H1 (cell line): Measurements from ENCODE around the gene BUB1B. TPM values are rescaled to one million over a fixed set of nuclear protein-coding genes. Genes with fewer than 3 reads are reported as not detected.
A peak's percentile ranks its signal among the peaks of the same experiment; 100 is the strongest.

Experiments
- CTCF ChIA-PET: fragments of 300-600 bp; sonication (Branson Sonifier 250); formaldehyde crosslinking; loops from one replicate; lab custom pipeline; 2021; ENCODE audit not compliant: partially characterized antibody; lab: Charles Lee
- POLR2A ChIA-PET: fragments of 300-600 bp; sonication (Branson Sonifier 250); formaldehyde crosslinking; loops from one replicate; lab custom pipeline; 2021; ENCODE audit warnings: inconsistent platforms; ENCODE audit not compliant: partially characterized antibody; lab: Charles Lee
- DNase-seq, 2 experiments: peaks; one replicate each; pipeline versions ENCODE4 v3.0.0 to v3.0.0-alpha.2; 2010 to 2022; ENCODE audit warnings: low spot score in 2 of 2, low read depth in 1 of 2, mixed read lengths in 1 of 2
- FAIRE-seq: peaks from 2 replicates; lab custom pipeline; 2011; peaks lifted over from hg19 to GRCh38; lab: Jason Lieb, UNC
- H2AFZ ChIP-seq: 2 replicates; pipeline ENCODE4 v1.8.1; 2012; ENCODE audit warnings: low read length, inconsistent platforms
- H2AK5ac ChIP-seq: 2 replicates; pipeline ENCODE4 v1.6.1; 2013; ENCODE audit warnings: low read depth, low read length
- H2BK120ac ChIP-seq: replicated peaks from 2 replicates; pipeline ENCODE3; 2013; ENCODE audit warnings: low read depth, low read length, inconsistent platforms
- H2BK12ac ChIP-seq: 2 replicates; pipeline ENCODE4 v1.6.1; 2013; ENCODE audit warnings: low read depth, low read length
- H2BK15ac ChIP-seq: 2 replicates; pipeline ENCODE4 v1.6.1; 2013; ENCODE audit warnings: low read length
- H2BK20ac ChIP-seq: 2 replicates; pipeline ENCODE4 v1.6.1; 2013; ENCODE audit warnings: low read length
- H2BK5ac ChIP-seq: 2 replicates; pipeline ENCODE4 v1.6.1; 2013; ENCODE audit warnings: low read depth, low read length
- H3K14ac ChIP-seq: 2 replicates; pipeline ENCODE4 v1.6.1; 2013; ENCODE audit warnings: inconsistent platforms; ENCODE audit not compliant: insufficient read length
- H3K18ac ChIP-seq: 2 replicates; pipeline ENCODE4 v1.6.1; 2013; ENCODE audit warnings: low read length; ENCODE audit errors: extremely low read depth
- H3K23ac ChIP-seq: 2 replicates; pipeline ENCODE4 v1.6.1; 2013; ENCODE audit warnings: inconsistent platforms; ENCODE audit not compliant: insufficient read length
- H3K23me2 ChIP-seq: 2 replicates; pipeline ENCODE4 v1.6.1; 2013; ENCODE audit warnings: low read depth, low read length
- H3K27ac ChIP-seq: 2 replicates; pipeline ENCODE4 v1.6.1; 2011; ENCODE audit warnings: low read depth, low read length, inconsistent platforms
- H3K27me3 ChIP-seq, 4 experiments: replicated peaks in 1 of 4; 1 replicate in 1 of 4; 2 replicates in 3 of 4; pipeline versions ENCODE4 v1.6.1 to v1.8.1; 2011 to 2013; ENCODE audit warnings: low read length in 3 of 4, mild to moderate bottlenecking in 3 of 4, inconsistent platforms in 2 of 4, mixed read lengths in 2 of 4, moderate library complexity in 1 of 4; ENCODE audit not compliant: control insufficient read depth in 3 of 4, insufficient read depth in 3 of 4; ENCODE audit errors: extremely low read depth in 1 of 4
- H3K36me3 ChIP-seq, 4 experiments: 2 replicates each; pipeline versions ENCODE4 v1.6.1 to v1.8.1; 2011 to 2013; ENCODE audit warnings: mild to moderate bottlenecking in 4 of 4, low read length in 3 of 4, moderate library complexity in 2 of 4, control low read depth in 1 of 4, inconsistent platforms in 1 of 4; ENCODE audit not compliant: insufficient read depth in 4 of 4, control insufficient read depth in 2 of 4
- H3K4ac ChIP-seq: replicated peaks from 2 replicates; pipeline ENCODE3; 2013; ENCODE audit warnings: low read length, low read depth, mixed read lengths, inconsistent platforms; ENCODE audit not compliant: insufficient read length
- H3K4me1 ChIP-seq, 4 experiments: replicated peaks in 1 of 4; 1 replicate in 1 of 4; 2 replicates in 3 of 4; pipeline versions ENCODE4 v1.6.1 to v1.8.1; 2011 to 2013; ENCODE audit warnings: low read length in 3 of 4, inconsistent platforms in 2 of 4, mixed read lengths in 1 of 4; ENCODE audit not compliant: insufficient read depth in 4 of 4, control insufficient read depth in 3 of 4
- H3K4me2 ChIP-seq, 2 experiments: 2 replicates each; pipeline versions ENCODE4 v1.6.1 to v1.8.1; 2011 to 2013; ENCODE audit warnings: low read depth in 2 of 2, low read length in 2 of 2, control low read depth in 1 of 2, inconsistent platforms in 1 of 2, mild to moderate bottlenecking in 1 of 2; ENCODE audit not compliant: insufficient read depth in 1 of 2
- H3K4me3 ChIP-seq, 4 experiments: fragments of 200-600, 300-600 bp in 1 of 4; sonication (generic), shearing (Covaris generic), sonication (Bioruptor Twin) in 1 of 4; 2 replicates each; pipeline versions ENCODE4 v1.5.1 to v1.8.1; 2011 to 2016; ENCODE audit warnings: low read length in 4 of 4, low read depth in 3 of 4, control low read depth in 2 of 4, inconsistent platforms in 2 of 4, mild to moderate bottlenecking in 2 of 4, mixed read lengths in 1 of 4, moderate library complexity in 1 of 4; ENCODE audit not compliant: insufficient read depth in 2 of 4; ENCODE audit errors: extremely low read depth in 1 of 4
- H3K56ac ChIP-seq: replicated peaks from 2 replicates; pipeline ENCODE3; 2013; ENCODE audit warnings: low read depth, mild to moderate bottlenecking, mixed read lengths, low read length, inconsistent platforms; ENCODE audit not compliant: insufficient read length
- H3K79me1 ChIP-seq: 2 replicates; pipeline ENCODE4 v1.6.1; 2013; ENCODE audit warnings: low read depth, low read length, control low read depth
- H3K79me2 ChIP-seq, 2 experiments: 2 replicates each; pipeline versions ENCODE4 v1.6.1 to v1.8.1; 2012 to 2013; ENCODE audit warnings: low read length in 2 of 2, mild to moderate bottlenecking in 2 of 2, inconsistent platforms in 1 of 2; ENCODE audit not compliant: insufficient read depth in 2 of 2, control insufficient read depth in 1 of 2
- H3K9ac ChIP-seq, 4 experiments: replicated peaks in 1 of 4; 1 replicate in 1 of 4; 2 replicates in 3 of 4; pipeline versions ENCODE4 v1.6.1 to v1.8.1; 2011 to 2013; ENCODE audit warnings: low read depth in 3 of 4, low read length in 3 of 4, control low read depth in 2 of 4, mild to moderate bottlenecking in 2 of 4, moderate library complexity in 2 of 4, inconsistent platforms in 1 of 4; ENCODE audit errors: extremely low read depth in 1 of 4
- H3K9me3 ChIP-seq, 2 experiments: 2 replicates each; pipeline versions ENCODE4 v1.6.1 to v1.8.1; 2012 to 2013; ENCODE audit warnings: mild to moderate bottlenecking in 2 of 2, moderate library complexity in 2 of 2, control low read depth in 1 of 2, inconsistent platforms in 1 of 2, low read depth in 1 of 2, low read length in 1 of 2, mixed read lengths in 1 of 2; ENCODE audit not compliant: insufficient read depth in 2 of 2
- H4K20me1 ChIP-seq, 2 experiments: replicated peaks in 1 of 2; 2 replicates each; pipeline versions ENCODE3 to v1.8.1; 2011 to 2013; ENCODE audit warnings: inconsistent platforms in 2 of 2, low read length in 2 of 2, mild to moderate bottlenecking in 1 of 2; ENCODE audit not compliant: insufficient read depth in 2 of 2, control insufficient read depth in 1 of 2
- H4K5ac ChIP-seq: 2 replicates; pipeline ENCODE4 v1.6.1; 2013; ENCODE audit warnings: low read length, low read depth, mixed read lengths, inconsistent platforms; ENCODE audit not compliant: insufficient read length
- H4K8ac ChIP-seq: 2 replicates; pipeline ENCODE4 v1.8.0; 2013; ENCODE audit warnings: mild to moderate bottlenecking, moderate library complexity, low read length, inconsistent platforms; ENCODE audit not compliant: insufficient read depth; ENCODE audit errors: extremely low read depth
- H4K91ac ChIP-seq: replicated peaks from 2 replicates; pipeline ENCODE3; 2013; ENCODE audit warnings: low read length, mixed read lengths, inconsistent platforms; ENCODE audit not compliant: insufficient read length
- CBX5 ChIP-seq: fragments of 300-800, 300-1000 bp; sonication (generic); IDR thresholded peaks from 2 replicates; pipeline ENCODE4 v1.7.1; 2016; ENCODE audit warnings: antibody characterized with exemption, low read length, low read depth
- CBX8 ChIP-seq: fragments of 300-800, 300-1000 bp; sonication (generic); IDR thresholded peaks from 2 replicates; pipeline ENCODE4 v1.7.1; 2016; ENCODE audit warnings: low read depth, low read length, borderline replicate concordance
- CEBPB ChIP-seq: IDR thresholded peaks from 2 replicates; pipeline ENCODE4 v1.6.1; 2012; ENCODE audit warnings: low read depth, low read length
- KDM1A ChIP-seq: fragments of 200-600, 300-600 bp; sonication (generic); IDR thresholded peaks from 2 replicates; pipeline ENCODE4 v1.7.1; 2016; ENCODE audit warnings: mild to moderate bottlenecking, low read length, borderline replicate concordance
- KDM5A ChIP-seq: fragments of 200-600 bp; IDR thresholded peaks from 2 replicates; pipeline ENCODE4 v1.7.1; 2012; ENCODE audit warnings: mild to moderate bottlenecking, low read length, inconsistent platforms, mixed read lengths
- SIRT6 ChIP-seq: IDR thresholded peaks from one replicate; pipeline ENCODE4 v1.7.1; 2012; ENCODE audit warnings: low read length, inconsistent platforms
- SIX5 ChIP-seq: IDR thresholded peaks from 2 replicates; pipeline ENCODE4 v1.6.1; 2011; ENCODE audit warnings: mild to moderate bottlenecking, low read depth, low read length
- SP4 ChIP-seq: IDR thresholded peaks from 2 replicates; pipeline ENCODE4 v1.6.1; 2012; ENCODE audit warnings: low read length, inconsistent platforms
- TAF7 ChIP-seq: optimal IDR thresholded peaks from 2 replicates; pipeline ENCODE3; 2011; ENCODE audit warnings: low read depth, mild to moderate bottlenecking, inconsistent platforms, low read length, moderate library complexity, borderline replicate concordance
- WGBS, 2 experiments: shearing (Covaris generic) in 1 of 2; methylation state at CpG; one replicate each; pipeline versions ENCODE4 v1.1.6 to v1.1.7; 2013 to 2015; ENCODE audit warnings: low lambda C conversion rate in 2 of 2, mixed read lengths in 2 of 2, inconsistent platforms in 1 of 2, low coverage in 1 of 2, missing lambda C conversion rate in 1 of 2; ENCODE audit not compliant: insufficient replicate concordance in 2 of 2, insufficient coverage in 1 of 2, insufficient read length in 1 of 2; ENCODE audit errors: extremely low coverage in 1 of 2, missing lambda C conversion rate in 1 of 2; 5-methylcytosine and 5-hydroxymethylcytosine counted together
- polyA plus RNA-seq, 7 experiments: library from polyadenylated mRNA; depleted of rRNA in 3 of 7; stranded (reverse) in 5 of 7; unstranded in 2 of 7; fragments of >200 nt in 5 of 7; fragments of 200-250 nt in 2 of 7; gene quantifications; 1 replicate in 5 of 7; 2 replicates in 1 of 7; 4 replicates in 1 of 7; pipeline versions ENCODE4 v1.2.1 to v1.2.3, GENCODE V29; 2011 to 2013; ENCODE audit warnings: missing spikeins in 2 of 7, mixed read lengths in 2 of 7
- total RNA-seq: library from RNA; stranded (reverse); fragmentation: NEBNext Ultra II Directional; extraction: Animal tissue kit (Norgen Biotek cat#: 25700); gene quantifications from 2 replicates; pipeline ENCODE4 v1.2.1, GENCODE V29; 2021

Gene BUB1B
- total and polyA plus RNA-seq, 2 of the 8 experiments (the other 6 are each of a cell fraction or from before 2014, with no cell fraction given): 48.9 to 144 TPM

DNA sequence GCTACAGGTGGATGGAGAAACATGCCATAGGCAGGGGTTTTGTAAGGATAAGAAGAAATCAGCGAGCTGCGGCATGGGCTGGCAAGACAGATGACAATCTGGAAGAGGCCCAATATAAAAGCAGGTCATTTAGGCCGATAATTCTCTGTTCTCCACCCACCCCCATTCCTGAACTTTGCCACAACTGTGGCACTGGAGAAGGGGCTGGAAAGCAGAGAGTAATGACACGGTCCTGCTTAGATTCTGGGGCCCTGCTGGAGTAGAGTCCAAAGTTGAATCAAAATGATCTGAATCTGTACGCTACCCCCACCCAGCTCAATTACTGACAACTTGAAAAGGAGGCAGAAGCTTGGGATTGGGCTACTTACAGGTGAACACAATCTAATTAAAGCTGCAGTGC lies 18.4 kb upstream of the BUB1B start:
- peak in 1 of 2 experiments; percentile 35 for DNase-seq
- H3K23ac ChIP-seq: no peak overlapping the region
- ChIA-PET POLR2A (interaction anchor here (1.8 to 1.9 kb wide), 2 partner anchors 13 to 36 kb away, joined by 4 to 5 read pairs; no protein-coding TSS in a partner anchor), CTCF (interaction anchor here (0.9 to 2.2 kb wide), 7 partner anchors 17 to 97 kb away, joined by 3 to 7 read pairs (median 6); partner anchors contain the start of gene BMF)
- no peak overlapping the region for H3K4ac ChIP-seq
- no peaks in the 10 kb centered on the region for H3K4me1 ChIP-seq
- H3K56ac ChIP-seq: no peak overlapping the region
- H3K27ac ChIP-seq: no peak overlapping the region
- no peaks in the 10 kb centered on the region for H3K36me3 ChIP-seq
- no peak for FAIRE-seq
- no peak overlapping the region for H3K18ac ChIP-seq
- 89% methylated on average over 5 of the region's 5 CpGs; no CpG with 5 or more reads in 1 of the 2 experiments for WGBS, 2 experiments
- H3K4me3 ChIP-seq: no peak overlapping the region
- H3K4me2 ChIP-seq: no peak overlapping the region
- no peaks in the 10 kb centered on the region for H3K9me3 ChIP-seq
- no peak overlapping the region for H4K5ac ChIP-seq
- no peak overlapping the region for H2BK5ac ChIP-seq
- no peak overlapping the region for H2AK5ac ChIP-seq
- H3K14ac ChIP-seq: no peak overlapping the region
- H4K20me1 ChIP-seq: no peaks in the 10 kb centered on the region
- no peaks in the 10 kb centered on the region for H3K79me1 ChIP-seq
- no peak overlapping the region; a peak in 1 of 7 replicates for H3K9ac ChIP-seq
- H3K27me3 ChIP-seq: no peaks in the 10 kb centered on the region
- H2BK120ac ChIP-seq: no peak overlapping the region
- no peaks in the 10 kb centered on the region for H3K79me2 ChIP-seq
- H4K8ac ChIP-seq: no peak overlapping the region
- no peak overlapping the region for H2BK12ac ChIP-seq
- TF ChIP-seq SIRT6: no peak
- TF ChIP-seq CBX5: no peak
- TF ChIP-seq TAF7: no peak
- TF ChIP-seq CBX8: no peak
- no peak for TF ChIP-seq KDM1A
- no peak for TF ChIP-seq CEBPB
- TF ChIP-seq KDM5A: no peak
- no peak for TF ChIP-seq SIX5
- TF ChIP-seq SP4: no peak
- H2BK15ac ChIP-seq: no peak overlapping the region
- no peak overlapping the region for H2BK20ac ChIP-seq
- H4K91ac ChIP-seq: no peak overlapping the region
- no peaks in the 10 kb centered on the region for H3K23me2 ChIP-seq
- no peak overlapping the region for H2AFZ ChIP-seq
